NB4 (cell line): ENCODE results near the gene SYNGR1.

Experiments
- CTCF ChIP-seq: IDR thresholded peaks from one replicate; pipeline ENCODE4 v1.5.1; 2012; ENCODE audit warnings: low read depth, low read length
- MAX ChIP-seq: IDR thresholded peaks from 2 replicates; pipeline ENCODE4 v1.6.1; 2011; ENCODE audit warnings: low read depth, low read length
- MYC ChIP-seq: IDR thresholded peaks from 2 replicates; pipeline ENCODE4 v1.6.1; 2011; ENCODE audit warnings: low read depth, low read length
- POLR2A ChIP-seq: IDR thresholded peaks from 2 replicates; pipeline ENCODE4 v1.6.1; 2011; ENCODE audit warnings: mild to moderate bottlenecking; ENCODE audit not compliant: insufficient read length; ENCODE audit errors: extremely low read depth

DNA sequence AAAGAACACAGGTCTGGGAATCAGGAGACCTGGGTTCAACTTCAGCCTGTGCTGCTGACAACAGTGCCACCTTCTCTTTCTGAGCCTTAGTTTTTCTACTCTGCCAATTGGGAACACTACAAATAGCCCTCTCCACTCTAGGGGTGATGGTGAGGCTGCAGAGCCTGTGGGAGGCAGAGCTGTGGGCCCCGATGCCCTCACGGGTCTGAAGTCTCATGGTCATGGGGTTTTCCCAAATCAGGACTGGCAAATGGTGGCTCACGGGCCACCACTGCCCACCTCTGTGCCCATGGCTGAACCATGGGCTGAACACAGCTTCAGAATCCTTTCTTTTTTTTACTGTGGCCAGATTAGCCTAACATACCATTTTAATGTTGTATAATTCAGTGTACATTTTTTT is 19.8 kb downstream of the SYNGR1 start:
- no peak for TF ChIP-seq MYC
- TF ChIP-seq CTCF, result no peak
- TF ChIP-seq MAX, result no peak
- no peak for TF ChIP-seq POLR2A
